Amniotic stem cell (primary cell): ENCODE data around the gene MYL3.
A peak's percentile ranks its signal among the peaks of the same experiment; 100 is the strongest.

ENCODE experiments used
- DNase-seq: peaks from one replicate; lab custom pipeline; 2025; lab: John Stamatoyannopoulos, UW

MYL3 gene

DNA sequence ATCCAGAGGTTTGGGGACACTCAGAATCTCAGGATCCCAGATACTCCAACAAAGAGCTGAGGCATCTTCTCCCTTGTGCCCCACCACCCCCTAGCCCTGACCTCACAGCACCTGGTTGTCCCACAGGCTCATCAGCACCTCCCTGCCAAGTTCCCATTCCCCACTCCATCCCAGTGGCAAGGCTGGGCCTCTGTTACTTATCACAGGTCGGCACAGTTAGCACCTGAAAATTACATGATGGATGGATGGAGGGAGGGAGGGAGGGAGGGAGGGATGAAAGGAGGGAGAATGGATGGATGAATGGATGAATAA is 12.8 kb downstream of the MYL3 start:
- no peak for DNase-seq

GRCh38 chr3:46849686-46850467 is 13.4 kb downstream of the MYL3 start:
- no peak for DNase-seq

DNA sequence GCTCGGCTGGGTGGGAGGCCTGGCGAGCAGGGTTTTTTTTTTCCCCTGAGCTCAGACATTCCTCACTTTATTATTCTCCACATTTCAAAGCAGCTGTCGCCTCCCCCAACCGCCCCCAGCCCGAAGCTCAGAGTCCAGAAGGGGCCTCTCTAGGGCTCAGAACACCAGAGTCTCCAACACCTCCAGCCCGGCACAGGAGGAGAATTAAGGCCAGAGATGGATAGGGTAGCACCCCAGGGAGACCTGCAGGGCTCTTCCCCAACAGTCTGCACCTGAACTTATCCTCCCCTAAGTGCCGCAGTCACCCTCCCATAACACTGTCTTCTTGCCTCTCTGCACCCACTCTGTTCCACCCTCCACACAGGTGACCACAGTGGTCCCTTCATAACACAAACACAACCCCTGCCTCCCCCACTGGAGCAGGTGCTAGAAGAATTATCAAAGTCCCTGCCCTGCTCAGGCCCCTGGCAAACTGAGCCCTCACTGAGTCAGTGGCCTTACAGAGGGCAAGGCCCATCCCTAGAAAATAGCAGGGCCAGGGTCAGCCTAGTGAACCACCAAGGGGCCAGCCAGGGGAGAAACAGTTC is 14.1 kb downstream of the MYL3 start:
- DNase-seq = no peak

- no peak for DNase-seq
These were observed 14.8 kb downstream of the MYL3 start for GRCh38 chr3:46848271-46849044.

- DNase-seq = no peak
These were observed 15.5 kb downstream of the MYL3 start for GRCh38 chr3:46847744-46848143.

GRCh38 chr3:46846624-46847542 is 16.4 kb downstream of the MYL3 start:
- DNase-seq = no peak

- peak; percentile 70 for DNase-seq
These were observed 17.2 kb downstream of the MYL3 start for GRCh38 chr3:46845860-46846623.

DNA sequence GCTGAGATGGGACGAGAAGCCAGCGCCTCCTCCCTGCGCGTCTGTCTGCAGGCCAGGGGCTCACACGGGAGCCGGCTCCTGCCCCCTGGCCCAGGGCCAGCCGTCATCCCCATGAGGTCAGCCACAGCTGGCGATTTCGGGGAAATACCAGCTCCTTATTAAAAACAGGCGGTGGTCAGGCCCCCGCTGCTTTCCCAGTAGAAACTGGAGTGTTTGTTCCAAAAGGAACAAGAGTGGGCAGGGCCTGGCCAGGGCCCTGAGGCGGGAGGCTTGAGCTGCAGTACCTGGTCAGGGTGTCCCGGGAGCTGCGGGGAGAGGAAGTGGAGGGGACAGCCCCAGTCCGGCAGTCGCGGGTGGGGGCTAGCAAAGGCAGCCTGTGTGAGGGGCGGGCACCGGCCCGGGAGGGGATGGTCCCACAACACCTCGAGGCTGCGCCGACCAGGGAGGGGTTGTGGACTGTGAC is 17.8 kb downstream of the MYL3 start:
- peak; percentile 7 for DNase-seq

DNA sequence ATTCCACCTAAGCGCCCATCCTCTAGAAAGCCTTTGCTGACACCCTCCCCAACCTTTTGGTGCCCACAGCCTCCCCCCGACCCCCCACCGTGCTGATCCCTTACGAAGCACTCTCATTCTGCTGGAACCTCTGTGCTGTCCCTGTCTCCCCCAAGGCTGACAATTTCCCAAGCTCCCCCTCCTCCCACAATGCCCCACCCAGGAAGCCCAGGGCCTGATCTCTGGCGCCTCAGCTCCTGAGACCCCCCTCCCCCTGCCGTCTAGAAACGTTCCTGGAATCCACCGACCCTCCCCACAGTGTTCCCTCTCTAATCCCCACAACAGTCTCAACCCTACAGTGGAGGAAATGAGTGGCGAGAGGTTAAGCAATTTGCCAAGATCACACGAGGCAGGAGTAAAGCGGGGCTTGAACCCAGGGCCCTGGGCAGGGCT is 18.3 kb downstream of the MYL3 start:
- DNase-seq = no peak

DNA sequence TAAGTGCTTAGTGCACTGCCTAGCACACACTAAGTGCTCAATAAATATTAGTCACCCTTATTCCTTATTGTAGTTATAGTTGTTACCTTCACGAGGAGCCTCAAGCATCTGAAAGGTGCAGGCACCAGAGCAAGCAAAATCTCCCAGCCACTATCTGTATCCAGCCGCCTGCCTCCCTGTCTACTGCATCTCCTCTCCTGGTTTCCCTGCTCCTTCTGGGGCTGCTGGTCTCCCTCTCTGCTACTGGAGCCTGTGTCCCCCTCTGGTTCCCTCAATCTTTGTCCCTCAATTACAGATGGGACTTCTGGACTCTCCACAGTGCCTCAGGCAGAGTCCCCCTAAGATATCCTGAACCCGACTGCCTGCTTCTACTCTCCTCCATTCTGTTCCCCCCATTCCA is 18.8 kb downstream of the MYL3 start:
- DNase-seq = no peak

DNA sequence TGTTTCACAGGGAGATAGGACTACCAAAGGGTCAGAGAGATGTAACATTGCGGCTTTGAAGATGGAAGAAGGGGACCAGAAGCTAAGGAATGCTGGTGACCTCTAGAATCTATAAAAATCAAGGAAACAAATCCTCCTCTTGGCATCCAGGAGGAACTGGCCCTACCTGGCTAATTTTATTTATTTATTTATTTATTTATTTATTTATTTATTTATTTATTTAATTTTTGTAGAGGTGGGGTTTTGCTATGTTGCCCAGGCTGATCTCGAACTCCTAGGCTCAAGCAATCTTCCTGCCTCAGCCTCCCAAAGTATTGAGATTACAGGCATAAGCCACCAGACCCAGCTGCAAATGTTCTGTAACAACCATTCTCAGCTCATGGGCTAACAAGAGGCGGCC is 19.7 kb downstream of the MYL3 start:
- no peak for DNase-seq

- no peak for DNase-seq
These were observed 22.8 kb downstream of the MYL3 start for GRCh38 chr3:46840491-46840890.

GRCh38 chr3:46838301-46838700 is 24.9 kb downstream of the MYL3 start:
- DNase-seq = no peak

DNA sequence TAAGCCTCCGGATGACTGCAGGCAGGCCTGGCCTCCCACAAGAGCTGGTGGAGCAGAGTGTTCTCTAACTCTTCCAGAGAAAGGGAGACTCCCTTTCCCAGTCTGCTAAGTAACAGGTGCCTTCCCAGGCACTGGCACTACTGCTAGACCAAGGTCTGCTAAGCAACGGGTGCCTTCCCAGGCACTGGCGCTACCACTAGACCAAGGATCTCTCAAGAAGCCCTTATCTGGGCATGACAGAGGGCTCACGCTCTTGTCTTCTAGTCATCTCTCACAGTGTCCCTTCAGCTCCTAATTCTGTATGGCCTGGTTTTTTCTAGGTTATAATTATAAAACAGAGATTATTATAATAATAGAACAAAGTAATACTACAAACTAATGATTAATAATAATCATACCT is 27.8 kb downstream of the MYL3 start:
- no peak for DNase-seq

DNA sequence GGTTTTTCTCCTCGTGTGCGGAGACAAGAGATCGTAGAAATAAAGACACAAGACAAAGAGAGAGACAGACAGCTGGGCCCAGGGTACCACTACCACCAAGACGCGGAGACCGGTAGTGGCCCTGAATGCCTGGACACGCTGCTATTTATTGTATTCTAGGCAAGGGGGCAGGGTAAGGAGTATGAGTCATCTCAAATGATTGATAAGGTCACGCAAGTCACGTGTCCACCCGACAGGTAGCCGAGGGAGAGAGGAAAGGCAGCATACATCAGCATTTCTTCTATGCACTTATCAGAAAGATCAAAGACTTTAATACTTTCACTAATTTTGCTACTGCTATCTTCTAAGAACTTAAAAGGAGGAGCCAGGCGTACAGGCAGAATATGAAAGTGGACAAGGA is 28.2 kb downstream of the MYL3 start:
- DNase-seq = no peak

DNA sequence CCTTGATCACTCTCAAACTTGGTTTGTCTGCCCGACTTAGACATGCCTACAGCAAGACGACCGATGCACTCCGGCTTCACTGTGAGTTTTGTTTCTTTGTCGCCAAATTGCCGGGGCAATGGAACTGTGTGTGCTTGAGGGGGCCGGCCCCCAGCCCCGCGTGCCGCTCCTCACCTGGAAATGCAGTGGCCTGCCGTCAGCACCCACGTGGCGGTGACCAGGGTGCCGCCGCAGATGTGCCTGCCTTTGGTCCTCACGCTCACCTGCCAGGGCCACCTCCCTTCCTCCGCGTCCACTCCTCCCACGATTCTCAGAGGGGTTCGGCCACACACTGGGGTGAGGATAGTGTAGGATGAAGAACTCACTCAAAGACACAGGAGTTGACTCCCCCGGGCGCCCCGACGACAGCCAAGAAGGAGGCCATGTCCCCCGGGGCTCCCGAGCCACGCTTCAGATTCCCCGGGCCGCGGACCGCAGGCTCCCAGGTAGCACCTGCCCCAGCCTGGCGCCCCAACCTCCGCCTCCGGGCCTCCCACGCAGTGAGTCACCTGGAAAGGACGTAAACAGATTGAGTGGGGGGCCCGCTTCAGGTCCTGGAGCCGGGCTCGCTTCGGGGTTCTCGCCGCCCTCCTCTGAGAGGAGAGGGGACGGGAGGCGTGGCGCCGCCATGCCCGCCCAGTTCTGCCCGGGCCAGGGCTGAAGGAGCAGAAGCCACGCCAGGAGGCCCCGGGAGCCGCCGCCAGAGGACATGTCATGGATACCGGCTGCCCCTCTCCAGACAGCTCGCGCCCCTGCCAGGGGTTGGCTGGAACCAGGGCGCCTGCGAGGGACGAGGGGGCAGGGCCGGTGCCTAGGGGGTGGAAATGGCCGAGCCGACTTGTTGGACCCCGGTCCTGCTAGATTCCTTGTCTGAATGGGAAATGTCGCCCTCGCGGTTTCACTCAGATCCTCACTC is 29.6 kb downstream of the MYL3 start:
- DNase-seq = no peak

- no peak for DNase-seq
These were observed 31.4 kb downstream of the MYL3 start for GRCh38 chr3:46831841-46832240.

- no peak for DNase-seq
These were observed 31.9 kb downstream of the MYL3 start for GRCh38 chr3:46831316-46831715.

DNA sequence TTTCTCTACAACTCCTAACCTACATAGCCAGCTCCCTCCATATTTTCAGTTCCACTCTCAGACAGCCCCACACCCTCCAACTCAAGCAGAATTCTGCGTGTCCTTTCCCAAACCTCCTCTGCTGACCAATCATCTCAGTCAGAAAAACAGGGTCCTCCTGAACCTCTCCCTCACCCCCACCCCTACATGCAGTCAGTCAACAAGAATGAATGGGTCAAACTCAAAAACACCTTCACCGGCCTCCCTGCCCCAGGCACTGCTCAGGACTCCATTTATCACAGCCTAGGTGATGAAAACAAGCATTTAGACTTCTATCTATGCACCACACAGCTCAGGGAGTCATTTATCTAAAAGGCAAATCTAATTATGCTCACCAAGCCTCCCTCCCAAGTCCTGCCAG is 32.4 kb downstream of the MYL3 start:
- no peak for DNase-seq

DNA sequence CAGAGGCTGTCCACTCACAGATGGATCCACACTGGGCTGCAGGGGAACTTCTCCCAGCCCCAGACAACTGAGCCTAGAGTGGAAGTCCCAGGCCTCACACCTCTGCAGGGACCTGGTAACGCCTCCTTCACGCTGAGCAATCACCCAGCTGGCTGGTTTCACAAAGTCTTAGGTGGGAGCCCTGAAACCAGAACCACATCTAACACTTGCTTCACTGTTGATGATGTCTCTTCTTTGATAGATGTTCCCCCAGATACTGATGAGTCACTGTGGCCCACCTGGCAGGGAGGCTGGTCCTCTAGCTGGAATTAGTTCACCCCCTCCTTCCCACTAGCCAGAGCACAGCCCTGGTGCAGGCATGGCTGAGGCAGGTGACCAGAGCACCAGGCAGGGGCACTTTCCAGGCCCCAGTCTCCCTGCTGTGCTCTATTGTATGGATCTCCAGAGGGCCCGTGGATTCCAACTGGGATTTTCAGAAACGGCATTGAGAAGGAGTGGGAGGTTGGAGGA is 33.5 kb downstream of the MYL3 start:
- DNase-seq = no peak
